Measurements from ENCODE around the gene DDB1.
"Not testable (repeated sequence)": the region's sequence is repeated elsewhere in the genome, so short reads cannot be mapped to it uniquely, and the experiment has no call there.

The DDB1 gene

DNA sequence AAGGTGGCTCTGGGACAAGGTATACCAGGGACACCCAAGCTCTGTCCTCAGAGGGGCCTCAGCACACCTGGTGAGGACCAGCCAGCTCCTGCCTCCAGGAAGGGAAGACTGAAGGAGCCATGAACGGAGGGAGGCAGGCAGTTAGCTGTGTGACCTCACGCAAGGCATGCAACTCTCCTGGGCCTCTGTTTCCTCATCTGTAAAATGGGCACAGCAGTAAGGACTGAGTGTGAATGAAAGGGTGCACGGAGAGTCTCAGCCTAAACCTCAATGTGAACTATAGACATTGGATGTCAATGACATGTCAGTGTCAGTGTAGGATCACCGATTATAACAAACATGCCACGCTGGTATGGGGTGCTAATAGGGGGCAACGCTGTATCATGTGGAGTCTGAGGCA, 73.5 kb downstream of the DDB1 start:
- H3K4me3 ChIP-seq (ENCODE audit: low read length) = no peak overlapping the region
- DNase-seq (ENCODE audit: low read depth) = no peak
- TF ChIP-seq, protein P1, sequence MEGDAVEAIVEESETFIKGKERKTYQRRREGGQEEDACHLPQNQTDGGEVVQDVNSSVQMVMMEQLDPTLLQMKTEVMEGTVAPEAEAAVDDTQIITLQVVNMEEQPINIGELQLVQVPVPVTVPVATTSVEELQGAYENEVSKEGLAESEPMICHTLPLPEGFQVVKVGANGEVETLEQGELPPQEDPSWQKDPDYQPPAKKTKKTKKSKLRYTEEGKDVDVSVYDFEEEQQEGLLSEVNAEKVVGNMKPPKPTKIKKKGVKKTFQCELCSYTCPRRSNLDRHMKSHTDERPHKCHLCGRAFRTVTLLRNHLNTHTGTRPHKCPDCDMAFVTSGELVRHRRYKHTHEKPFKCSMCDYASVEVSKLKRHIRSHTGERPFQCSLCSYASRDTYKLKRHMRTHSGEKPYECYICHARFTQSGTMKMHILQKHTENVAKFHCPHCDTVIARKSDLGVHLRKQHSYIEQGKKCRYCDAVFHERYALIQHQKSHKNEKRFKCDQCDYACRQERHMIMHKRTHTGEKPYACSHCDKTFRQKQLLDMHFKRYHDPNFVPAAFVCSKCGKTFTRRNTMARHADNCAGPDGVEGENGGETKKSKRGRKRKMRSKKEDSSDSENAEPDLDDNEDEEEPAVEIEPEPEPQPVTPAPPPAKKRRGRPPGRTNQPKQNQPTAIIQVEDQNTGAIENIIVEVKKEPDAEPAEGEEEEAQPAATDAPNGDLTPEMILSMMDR (conservative IDR thresholded peaks at IDR 0.05; ENCODE audit: low read length) = no peak

DNA sequence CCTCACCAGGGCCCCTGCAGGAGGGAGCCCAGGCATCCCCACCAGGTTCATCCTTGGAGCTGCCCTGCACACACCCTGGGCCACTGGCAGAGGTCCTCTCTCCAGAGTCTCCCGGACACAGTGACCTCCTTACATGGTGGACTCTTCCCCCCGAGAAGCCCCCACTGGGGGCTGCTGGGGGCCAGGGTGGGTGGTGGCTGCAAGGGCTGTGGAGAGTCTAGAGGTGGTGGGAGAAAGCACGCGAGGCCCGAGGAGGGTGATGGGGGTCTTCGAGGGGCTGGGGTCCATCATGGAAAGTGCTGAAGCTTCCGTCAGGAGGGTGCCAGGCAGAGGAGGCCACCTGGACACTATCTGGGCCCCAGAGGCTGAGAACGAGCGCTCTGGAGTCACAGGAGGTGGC, 74.4 kb downstream of the DDB1 start:
- TF ChIP-seq, protein P1 (conservative IDR thresholded peaks at IDR 0.05; ENCODE audit: low read length) = no peak
- no peak for DNase-seq (ENCODE audit: low read depth)
- H3K4me3 ChIP-seq (ENCODE audit: low read length) = no peak overlapping the region

DNA sequence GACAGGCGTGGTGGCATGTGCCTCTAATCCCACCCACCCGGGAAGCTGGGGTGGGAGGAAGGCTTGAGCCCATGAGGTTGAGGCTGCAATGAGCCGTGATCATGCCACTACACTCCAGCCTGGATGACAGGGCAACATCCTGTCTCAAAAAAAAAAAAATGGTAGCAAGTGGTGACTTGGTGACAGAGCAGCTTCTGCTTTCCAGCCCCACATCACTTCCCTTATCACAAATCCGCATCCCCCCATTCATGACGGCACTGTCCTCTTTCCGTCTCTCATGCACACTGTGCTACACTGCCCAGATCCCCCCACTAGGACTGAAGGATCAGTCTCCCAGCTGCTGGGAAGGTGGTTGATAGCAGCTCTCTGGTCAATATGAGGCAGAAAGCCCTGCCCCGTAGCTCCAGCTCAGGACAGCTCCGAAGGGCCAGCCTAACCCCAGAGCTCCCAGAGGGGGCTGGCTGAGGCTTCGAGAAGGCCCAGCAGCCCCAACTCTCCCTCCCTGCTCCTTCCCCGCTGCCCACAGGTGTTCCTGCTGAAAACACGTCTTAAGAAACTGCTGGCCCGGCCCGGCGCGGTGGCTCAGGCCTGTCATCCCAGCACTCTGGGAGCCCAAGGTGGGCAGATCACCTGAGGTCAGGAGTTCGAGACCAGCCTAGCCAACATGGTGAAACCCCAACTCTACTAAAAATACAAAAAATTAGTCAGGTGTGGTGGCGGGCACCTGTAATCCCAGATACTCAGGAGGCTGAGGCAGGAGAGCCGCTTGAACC, 76.0 kb downstream of the DDB1 start:
- no peak overlapping the region for H3K4me3 ChIP-seq (ENCODE audit: low read length)
- DNase-seq (ENCODE audit: low read depth) = no peak
- TF ChIP-seq, protein P1 (conservative IDR thresholded peaks at IDR 0.05; ENCODE audit: low read length) = no peak

DNA sequence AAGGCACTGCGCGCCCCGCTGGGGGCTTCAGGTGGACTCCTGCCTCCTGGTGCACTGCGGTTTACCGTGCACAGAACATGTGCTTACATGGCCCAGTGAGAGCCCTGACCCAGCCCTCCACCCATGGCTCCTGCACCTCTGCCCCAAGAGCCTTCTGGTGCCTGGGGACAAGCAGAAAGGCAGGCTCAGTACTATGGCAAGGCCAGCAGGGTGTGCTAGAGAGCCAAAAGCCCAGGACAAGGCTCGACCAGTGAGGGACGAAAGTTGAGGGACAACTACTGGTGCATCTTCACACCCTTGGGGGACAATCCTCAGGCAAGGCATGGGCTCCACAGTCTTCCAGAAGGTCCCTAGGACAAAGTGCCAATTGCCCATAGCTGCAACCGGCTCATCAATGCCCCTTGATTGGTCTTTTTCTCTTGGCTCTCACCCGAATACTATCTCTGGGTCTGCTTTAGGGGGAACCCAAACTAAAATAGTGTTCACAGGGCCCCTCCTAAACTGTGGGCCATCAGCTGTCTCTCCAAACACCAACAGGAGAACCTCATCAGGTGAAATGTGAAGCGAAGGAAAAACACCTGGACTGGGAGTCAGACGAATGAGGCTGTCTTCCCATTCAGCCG, 78.4 kb downstream of the DDB1 start:
- DNase-seq (ENCODE audit: low read depth) = peak; percentile 58
- TF ChIP-seq, protein P1 (conservative IDR thresholded peaks at IDR 0.05; ENCODE audit: low read length) = peak; percentile 98
- no peak overlapping the region for H3K4me3 ChIP-seq (ENCODE audit: low read length)

DNA sequence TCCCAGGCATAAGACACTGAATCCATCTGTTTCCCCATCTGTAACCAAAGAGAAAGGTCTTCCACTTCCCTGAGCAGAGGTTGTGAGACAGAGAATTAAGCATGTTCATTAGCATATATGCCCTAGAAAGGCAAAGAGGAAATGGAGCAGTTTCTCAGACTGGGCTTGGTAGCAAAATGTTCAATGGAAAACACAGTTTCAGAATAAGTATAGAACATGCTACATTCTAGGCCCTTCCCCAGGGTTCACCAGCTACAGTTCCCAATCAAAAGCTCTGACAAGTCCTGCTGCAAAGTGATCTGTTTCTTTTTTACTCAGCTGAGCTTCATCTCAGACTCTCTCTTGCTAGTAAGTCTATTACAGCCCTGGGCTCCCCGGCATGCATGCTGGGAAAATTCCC, 80.6 kb downstream of the DDB1 start:
- not testable (repeated sequence) for DNase-seq (ENCODE audit: low read depth)

DNA sequence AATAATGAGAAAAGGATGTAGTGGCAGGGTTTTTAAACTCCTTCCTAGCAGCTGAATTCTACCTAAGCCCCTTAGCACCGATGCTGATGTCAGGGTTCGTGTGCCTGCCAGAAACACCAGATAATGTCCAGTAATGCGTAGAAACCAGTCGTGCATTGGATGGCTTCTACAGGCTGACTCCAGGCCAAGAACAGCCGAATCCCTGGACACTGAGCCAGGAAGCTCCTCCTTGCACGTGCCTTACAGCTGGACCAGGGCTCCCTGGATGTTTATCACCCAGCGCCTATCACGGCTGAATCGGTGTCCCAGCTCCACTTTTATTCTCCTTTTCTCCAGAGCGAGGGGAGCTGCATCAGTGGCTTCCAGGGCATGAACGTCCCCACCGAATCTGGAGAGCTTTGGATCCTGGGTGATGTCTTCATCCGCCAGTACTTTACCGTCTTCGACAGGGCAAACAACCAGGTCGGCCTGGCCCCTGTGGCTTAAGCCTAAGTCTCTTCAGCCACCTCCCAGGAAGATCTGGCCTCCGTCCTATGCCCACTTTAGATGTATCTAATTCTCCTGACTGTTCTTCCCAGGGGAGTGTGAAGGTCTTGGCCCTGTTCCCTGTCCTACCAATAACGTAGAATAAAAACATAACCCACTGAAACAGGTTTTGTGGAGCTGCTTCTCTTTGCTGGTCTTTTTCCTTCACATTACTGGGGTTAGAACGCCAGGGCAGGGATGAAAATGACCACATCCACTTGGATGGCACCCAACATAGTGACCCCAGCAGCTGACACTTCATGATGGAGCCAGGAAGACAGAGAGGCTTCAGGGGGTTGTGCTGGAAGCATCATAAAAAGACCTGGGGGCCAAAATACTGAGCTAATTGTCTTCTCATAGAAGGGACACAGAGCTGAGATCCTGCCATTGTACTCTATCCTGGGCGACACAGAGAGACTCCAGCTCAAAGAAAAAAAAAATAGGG, 81.8 kb downstream of the DDB1 start:
- peak; percentile 4 for DNase-seq (ENCODE audit: low read depth)
- not testable (repeated sequence) for H3K4me3 ChIP-seq (ENCODE audit: low read length)

More for the DNA sequence above, 80.6 kb downstream of the DDB1 start:
- not testable (repeated sequence) for H3K4me3 ChIP-seq (ENCODE audit: low read length)

Measured in AG10803 (cell line).